NAMALWA (cell line): ENCODE data around the gene ZDHHC14.
A peak's percentile ranks its signal among the peaks of the same experiment; 100 is the strongest.

ENCODE experiments used
- DNase-seq: peaks from one replicate; pipeline ENCODE4 v3.0.0-alpha.2; 2015; ENCODE audit warnings: low spot score

Gene ZDHHC14

GRCh38 chr6:157669747-157670216 is 288.8 kb downstream of the ZDHHC14 start:
- DNase-seq: no peak

DNA sequence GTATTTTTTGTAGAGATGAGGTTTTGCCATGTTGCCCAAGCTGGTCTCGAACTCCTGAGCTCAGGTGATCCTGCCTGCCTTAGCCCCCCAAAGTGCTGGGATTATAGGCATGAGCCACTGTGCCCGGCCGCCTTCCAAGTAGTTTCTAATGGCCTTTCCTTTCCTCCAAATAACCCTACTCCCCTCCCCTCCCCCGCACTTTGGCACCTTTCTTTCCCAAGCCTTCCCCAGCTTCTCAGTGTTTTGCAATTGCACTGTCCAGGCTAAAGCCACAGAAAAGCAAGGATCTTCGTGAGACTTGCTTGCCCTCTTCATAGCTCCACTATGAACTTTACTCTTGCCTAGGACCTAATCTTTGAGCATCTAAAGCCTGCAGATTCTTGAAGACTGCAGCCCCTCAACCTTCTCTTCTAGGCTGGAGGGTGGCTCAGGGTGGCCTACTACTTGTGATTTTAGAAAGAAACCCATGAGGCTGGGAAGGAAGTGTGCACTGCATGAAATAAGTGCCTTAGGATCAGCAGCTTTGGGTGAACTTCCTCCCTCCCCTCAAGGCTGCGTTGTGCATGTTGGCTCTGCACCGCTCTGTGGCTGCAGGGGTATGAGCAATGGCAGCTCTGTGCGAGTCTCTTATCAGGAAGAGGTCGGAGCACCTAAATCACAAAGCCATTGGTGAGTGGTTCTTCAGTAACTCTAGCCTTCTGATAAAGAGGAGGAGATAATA is 289.6 kb downstream of the ZDHHC14 start:
- DNase-seq: no peak

DNA sequence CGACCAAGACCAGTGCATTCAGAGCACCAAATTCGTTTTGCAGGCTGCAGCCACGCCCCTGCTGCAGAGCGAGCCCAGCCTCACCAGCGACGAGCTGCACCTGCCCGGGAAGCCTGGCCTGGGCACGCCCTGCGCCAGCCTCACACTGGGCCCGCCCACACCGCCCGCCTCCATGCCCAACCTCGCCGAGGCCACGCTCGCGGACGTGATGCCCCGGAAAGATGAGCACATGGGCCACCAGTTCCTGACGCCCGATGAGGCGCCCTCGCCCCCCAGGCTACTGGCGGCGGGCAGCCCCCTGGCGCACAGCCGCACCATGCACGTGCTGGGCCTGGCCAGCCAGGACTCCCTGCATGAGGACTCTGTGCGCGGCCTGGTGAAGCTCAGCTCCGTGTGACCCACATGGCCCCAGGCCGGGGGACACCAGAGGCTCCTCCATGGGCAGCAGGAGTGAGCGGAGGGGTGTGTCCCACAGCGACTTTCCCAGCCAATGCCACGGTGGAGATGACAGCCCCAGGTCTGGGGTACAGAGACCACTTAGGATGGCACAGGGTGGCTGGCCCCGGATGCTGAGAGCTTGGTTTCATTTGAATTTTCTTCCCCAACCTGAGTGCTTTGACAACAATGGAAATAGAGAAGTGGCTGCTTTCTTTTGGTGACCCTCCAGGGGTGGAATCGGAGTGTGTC is 291.9 kb downstream of the ZDHHC14 start:
- no peak for DNase-seq

- DNase-seq: no peak
Observed at GRCh38 chr6:157673596-157673995, 292.6 kb downstream of the ZDHHC14 start.

DNA sequence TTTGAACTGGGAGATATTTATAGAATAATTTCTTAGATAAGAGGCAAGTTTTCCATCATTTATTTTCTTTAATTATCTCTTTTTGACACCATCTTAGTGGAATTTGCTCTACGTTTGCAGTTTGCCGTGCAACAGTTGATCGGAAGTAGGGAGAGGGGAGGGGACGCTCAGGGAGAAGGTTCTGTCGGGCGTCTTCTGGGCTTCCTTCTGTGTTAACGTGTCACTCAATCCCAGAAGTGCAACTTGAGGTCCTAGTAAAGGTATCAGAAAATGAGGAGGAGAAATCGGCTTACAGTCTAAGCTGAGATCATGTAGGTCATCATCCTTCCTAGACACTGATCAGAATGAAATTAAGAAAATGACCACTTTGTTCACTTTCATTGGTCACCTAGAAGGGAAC is 293.1 kb downstream of the ZDHHC14 start:
- no peak for DNase-seq

- no peak for DNase-seq
Observed at GRCh38 chr6:157675831-157676230, 294.8 kb downstream of the ZDHHC14 start.

GRCh38 chr6:157676241-157676640 is 295.3 kb downstream of the ZDHHC14 start:
- DNase-seq: no peak

DNA sequence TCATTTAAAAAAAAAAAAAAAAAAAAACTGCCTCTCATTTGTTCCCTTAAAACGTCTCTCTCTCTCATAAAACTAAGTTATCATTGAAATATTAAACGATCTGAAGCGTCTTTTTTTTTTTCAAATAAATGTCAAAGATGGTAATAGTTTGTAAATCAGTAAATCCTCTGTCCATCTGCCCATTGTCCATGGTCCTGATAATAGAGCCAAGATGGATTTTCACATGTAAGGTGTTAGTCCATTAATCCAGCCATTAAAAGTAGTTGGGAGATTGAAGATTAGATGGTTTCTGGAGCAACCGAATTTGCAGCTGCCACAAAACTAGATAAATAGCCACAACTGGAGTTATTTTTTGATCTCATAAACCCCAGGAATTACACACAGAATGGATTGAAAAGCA is 296.2 kb downstream of the ZDHHC14 start:
- no peak for DNase-seq

- DNase-seq: peak; percentile 72
Observed at GRCh38 chr6:157679605-157680580, 298.9 kb downstream of the ZDHHC14 start.

- no peak for DNase-seq
Observed at GRCh38 chr6:157681041-157681650, 300.2 kb downstream of the ZDHHC14 start.

DNA sequence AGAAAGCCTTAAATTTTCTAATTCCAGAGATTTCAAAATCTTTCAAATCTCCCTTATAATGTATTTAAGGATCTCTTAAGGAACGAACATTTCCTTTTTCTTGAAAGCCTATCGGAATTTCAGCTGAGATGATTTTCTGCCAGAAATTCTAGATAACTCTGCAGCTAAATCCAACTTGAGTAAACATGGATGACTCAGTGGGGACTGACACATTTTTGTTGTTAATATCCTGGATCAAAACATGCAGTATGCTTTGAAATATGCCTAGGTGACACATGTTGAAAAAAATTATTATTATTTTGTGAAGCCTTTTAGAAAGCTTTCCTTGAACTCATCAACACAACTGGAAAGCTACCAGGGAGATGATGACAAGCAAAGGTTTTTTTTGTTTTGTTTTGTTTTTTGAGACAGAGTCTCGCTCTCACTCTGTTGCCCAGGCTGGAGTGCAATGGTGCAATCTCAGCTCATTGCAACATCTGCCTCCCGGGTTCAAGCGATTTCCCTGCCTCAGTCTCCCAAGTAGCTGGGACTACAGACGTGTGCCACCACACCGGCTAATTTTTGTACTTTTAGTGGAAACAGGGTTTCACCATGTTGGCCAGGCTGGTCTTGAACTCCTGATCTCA is 302.0 kb downstream of the ZDHHC14 start:
- no peak for DNase-seq

GRCh38 chr6:157683707-157684106 is 302.7 kb downstream of the ZDHHC14 start:
- no peak for DNase-seq

- DNase-seq: no peak
Observed at GRCh38 chr6:157684620-157685299, 303.8 kb downstream of the ZDHHC14 start.

GRCh38 chr6:157685596-157686280 is 304.7 kb downstream of the ZDHHC14 start:
- no peak for DNase-seq

GRCh38 chr6:157688275-157688959 is 307.4 kb downstream of the ZDHHC14 start:
- DNase-seq: no peak

GRCh38 chr6:157688960-157689599 is 308.1 kb downstream of the ZDHHC14 start:
- no peak for DNase-seq

GRCh38 chr6:157689875-157690274 is 308.9 kb downstream of the ZDHHC14 start:
- DNase-seq: no peak

DNA sequence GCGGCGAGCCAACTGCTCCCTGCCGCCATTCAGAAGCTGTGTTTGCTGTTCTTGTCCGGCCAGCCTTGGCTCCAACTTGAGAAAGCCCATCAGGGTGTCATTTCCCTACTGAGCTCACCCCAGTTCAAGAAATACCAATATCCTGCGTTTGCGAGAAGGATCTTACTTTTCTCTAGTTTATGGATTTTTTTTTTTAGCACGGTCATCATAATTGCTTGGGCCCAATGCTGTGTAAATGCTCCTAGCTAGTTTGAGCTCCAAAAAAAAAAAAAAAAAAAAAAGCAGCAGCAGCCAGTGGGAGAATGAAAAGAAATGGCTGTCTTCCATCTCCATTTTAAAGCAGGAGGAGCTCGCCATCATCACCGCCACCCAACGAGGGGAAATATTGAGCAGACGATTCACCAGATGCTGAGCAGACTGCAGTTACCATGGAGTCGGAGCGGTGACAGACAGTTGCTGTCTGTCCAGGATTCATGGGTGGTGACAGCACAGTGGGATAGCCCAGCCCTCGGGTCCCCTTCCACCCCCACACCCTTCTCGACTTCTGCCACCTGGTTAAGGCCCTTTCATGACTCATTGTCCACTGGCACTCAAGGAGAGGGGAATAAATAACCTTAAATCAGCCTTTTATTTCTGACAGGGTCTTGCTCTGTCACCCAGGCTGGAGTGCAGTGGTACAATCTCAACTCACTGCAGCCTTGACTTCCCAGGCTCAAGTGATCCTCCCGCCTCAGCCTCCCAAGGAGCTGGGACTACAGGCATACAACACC is 309.6 kb downstream of the ZDHHC14 start:
- DNase-seq: no peak
